Smooth muscle cell (in vitro differentiated cells): Measurements from ENCODE around the gene VGLL4. TPM values are rescaled to one million over a fixed set of nuclear protein-coding genes. Genes with fewer than 3 reads are reported as not detected.

ENCODE experiments used
- DNase-seq: peaks from one replicate; lab custom pipeline; 2025; ENCODE audit not compliant: unreplicated experiment; lab: John Stamatoyannopoulos, UW
- H2AFZ ChIP-seq: fragments of 200-600 bp; sonication (generic); 2 replicates; pipeline ENCODE4 v1.6.0; 2016; ENCODE audit warnings: antibody characterized with exemption, low read depth, mild to moderate bottlenecking
- H3F3A ChIP-seq: fragments of 200-600 bp; sonication (generic); 2 replicates; pipeline ENCODE4 v1.6.0; 2017; ENCODE audit warnings: antibody characterized with exemption, low read depth
- H3K27ac ChIP-seq: fragments of 200-600 bp; sonication (generic); 2 replicates; pipeline ENCODE4 v1.5.1; 2016; ENCODE audit warnings: low read depth, mild to moderate bottlenecking
- H3K27me3 ChIP-seq: fragments of 200-600 bp; sonication (generic); 2 replicates; pipeline ENCODE4 v1.6.1; 2016; ENCODE audit warnings: low read depth, mild to moderate bottlenecking
- H3K36me3 ChIP-seq: fragments of 200-600 bp; sonication (generic); 2 replicates; pipeline ENCODE4 v1.5.1; 2016; ENCODE audit warnings: low read depth
- H3K4me1 ChIP-seq: fragments of 200-600 bp; sonication (generic); 2 replicates; pipeline ENCODE4 v1.5.1; 2016; ENCODE audit warnings: low read depth
- H3K4me2 ChIP-seq: fragments of 200-600 bp; sonication (generic); 2 replicates; pipeline ENCODE4 v1.6.0; 2016; ENCODE audit warnings: mild to moderate bottlenecking
- H3K4me3 ChIP-seq: fragments of 200-600 bp; sonication (generic); 2 replicates; pipeline ENCODE4 v1.5.1; 2016; ENCODE audit warnings: mild to moderate bottlenecking
- H3K79me2 ChIP-seq: fragments of 200-600 bp; sonication (generic); 2 replicates; pipeline ENCODE4 v1.6.0; 2016; ENCODE audit warnings: low read depth, mild to moderate bottlenecking
- H3K9ac ChIP-seq: fragments of 200-600 bp; sonication (generic); 2 replicates; pipeline ENCODE4 v1.6.0; 2016; ENCODE audit warnings: low read depth
- H3K9me3 ChIP-seq: fragments of 200-600 bp; sonication (generic); replicated peaks from 2 replicates; pipeline ENCODE4 v1.5.1; 2016; ENCODE audit warnings: low read depth
- H4K20me1 ChIP-seq: fragments of 200-600 bp; sonication (generic); 2 replicates; pipeline ENCODE4 v1.6.0; 2016; ENCODE audit warnings: low read depth
- WGBS: methylation state at CpG from one replicate; pipeline ENCODE4 v1.1.7; 2016; ENCODE audit warnings: low lambda C conversion rate; 5-methylcytosine and 5-hydroxymethylcytosine counted together
- polyA plus RNA-seq: library from polyadenylated mRNA; unstranded; fragments of >200 nt; fragmentation: Nextera tagmentation; extraction: Ambion mirVana; gene quantifications from 2 replicates; pipeline ENCODE4 v1.2.1, GENCODE V29; 2016
- total RNA-seq: library from RNA; depleted of rRNA; stranded (reverse); fragments of >200 nt; gene quantifications from 2 replicates; pipeline ENCODE4 v1.2.3, GENCODE V29; 2014
- TF ChIP-seq, protein P1 (sequence below): fragments of 200-600 bp; sonication (generic); IDR thresholded peaks from 2 replicates; pipeline ENCODE4 v1.5.1; 2017; ENCODE audit warnings: borderline replicate concordance, mild to moderate bottlenecking, antibody characterized with exemption; ENCODE audit not compliant: insufficient read depth, poor library complexity, severe bottlenecking

Gene VGLL4
- total and polyA plus RNA-seq, 2 experiments from 2014 or later: 72.0 to 109 TPM

DNA sequence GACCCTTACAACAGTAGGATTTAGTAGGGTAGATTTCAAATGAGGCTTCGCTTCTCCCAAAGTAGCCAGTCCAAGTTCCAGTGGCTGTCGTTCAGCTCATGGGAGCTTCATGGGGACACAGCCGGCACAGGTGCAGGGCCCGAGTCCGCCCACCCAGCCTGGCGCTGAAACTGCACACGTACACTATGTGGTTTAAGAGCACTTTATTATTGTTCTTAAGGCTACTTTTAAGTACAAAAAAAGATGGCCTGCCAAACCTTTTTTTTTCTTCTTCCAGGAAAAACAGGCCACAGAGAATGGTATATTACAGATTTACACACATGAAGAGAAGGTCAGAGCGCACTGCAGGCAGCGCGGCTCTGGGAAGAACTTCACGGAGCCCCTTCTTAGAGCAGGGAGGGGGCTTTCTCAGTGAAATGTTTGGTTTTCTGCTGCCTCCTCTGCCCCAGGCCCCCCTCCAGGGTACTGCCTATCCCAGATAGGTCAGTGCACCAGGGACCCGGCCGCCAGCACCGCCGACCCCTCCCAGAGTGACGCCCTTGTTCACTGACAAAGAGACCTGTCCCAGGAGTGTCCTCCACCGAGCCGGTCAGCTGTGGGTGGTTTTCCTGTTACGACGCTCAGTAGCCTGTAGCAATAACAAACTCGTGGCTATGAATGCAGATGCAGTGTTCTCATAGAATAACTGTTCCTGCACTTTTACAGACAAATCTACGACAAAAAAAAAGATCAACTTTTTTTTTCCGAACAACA lies 87.7 kb downstream of the VGLL4 start:
- H3K27me3 ChIP-seq: no peaks in the 10 kb centered on the region
- H3K36me3 ChIP-seq: no peaks in the 10 kb centered on the region
- no peak for DNase-seq
- H3K79me2 ChIP-seq: peaks cover 47% of the 10 kb centered on the region
- H3K4me2 ChIP-seq: no peak overlapping the region
- H3K9ac ChIP-seq: no peak overlapping the region
- peaks cover 64% of the 10 kb centered on the region for H4K20me1 ChIP-seq
- no peak overlapping the region for H2AFZ ChIP-seq
- H3K4me3 ChIP-seq: no peak overlapping the region
- 97% methylated on average over 23 of the region's 23 CpGs for WGBS
- H3K27ac ChIP-seq: peak overlapping the region; percentile 92
- H3K9me3 ChIP-seq: no peaks in the 10 kb centered on the region
- peaks cover 53% of the 10 kb centered on the region for H3F3A ChIP-seq
- peaks cover 15% of the 10 kb centered on the region for H3K4me1 ChIP-seq
- TF ChIP-seq, protein P1, sequence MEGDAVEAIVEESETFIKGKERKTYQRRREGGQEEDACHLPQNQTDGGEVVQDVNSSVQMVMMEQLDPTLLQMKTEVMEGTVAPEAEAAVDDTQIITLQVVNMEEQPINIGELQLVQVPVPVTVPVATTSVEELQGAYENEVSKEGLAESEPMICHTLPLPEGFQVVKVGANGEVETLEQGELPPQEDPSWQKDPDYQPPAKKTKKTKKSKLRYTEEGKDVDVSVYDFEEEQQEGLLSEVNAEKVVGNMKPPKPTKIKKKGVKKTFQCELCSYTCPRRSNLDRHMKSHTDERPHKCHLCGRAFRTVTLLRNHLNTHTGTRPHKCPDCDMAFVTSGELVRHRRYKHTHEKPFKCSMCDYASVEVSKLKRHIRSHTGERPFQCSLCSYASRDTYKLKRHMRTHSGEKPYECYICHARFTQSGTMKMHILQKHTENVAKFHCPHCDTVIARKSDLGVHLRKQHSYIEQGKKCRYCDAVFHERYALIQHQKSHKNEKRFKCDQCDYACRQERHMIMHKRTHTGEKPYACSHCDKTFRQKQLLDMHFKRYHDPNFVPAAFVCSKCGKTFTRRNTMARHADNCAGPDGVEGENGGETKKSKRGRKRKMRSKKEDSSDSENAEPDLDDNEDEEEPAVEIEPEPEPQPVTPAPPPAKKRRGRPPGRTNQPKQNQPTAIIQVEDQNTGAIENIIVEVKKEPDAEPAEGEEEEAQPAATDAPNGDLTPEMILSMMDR: no peak

DNA sequence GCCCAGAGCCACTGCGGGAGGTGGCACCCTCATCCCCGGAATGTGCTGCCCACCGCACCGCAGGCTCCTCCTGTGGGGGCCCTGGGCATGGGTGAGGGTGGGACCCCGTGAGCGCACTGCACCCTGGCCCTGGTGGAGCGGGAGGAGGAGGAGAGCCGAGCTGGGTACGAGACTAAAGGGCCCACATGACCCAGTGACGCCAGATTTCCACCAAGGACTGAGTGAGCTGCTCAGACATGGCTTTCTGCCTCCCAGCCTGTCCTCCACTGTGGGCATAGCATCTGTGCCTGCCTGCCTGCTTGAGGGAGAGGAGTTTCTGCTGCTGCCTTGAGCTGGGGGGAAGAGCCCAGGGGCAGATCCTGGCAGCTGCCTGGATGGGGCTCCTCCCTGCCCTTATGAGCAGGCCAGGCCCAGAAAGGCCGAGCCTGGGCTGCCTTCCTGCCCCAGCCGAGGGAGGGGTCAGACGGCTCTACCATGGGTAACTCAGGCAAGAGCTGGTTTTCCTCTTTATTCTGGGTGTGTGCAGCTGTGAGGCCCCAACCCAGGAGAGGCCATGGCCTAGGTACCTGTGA lies 88.4 kb downstream of the VGLL4 start:
- Histone ChIP-seq H2AFZ (no peak overlapping the region), H3K9me3 (no peaks in the 10 kb centered on the region), H3K27me3 (no peaks in the 10 kb centered on the region), H3K4me1 (peaks cover 13% of the 10 kb centered on the region), H3K27ac (peak overlapping the region; percentile 92), H3F3A (peaks cover 54% of the 10 kb centered on the region), H3K9ac (no peak overlapping the region), H3K36me3 (no peaks in the 10 kb centered on the region), H3K79me2 (peaks cover 45% of the 10 kb centered on the region), H3K4me3 (no peak overlapping the region), H4K20me1 (peaks cover 56% of the 10 kb centered on the region), H3K4me2 (no peak overlapping the region)
- WGBS: 95% methylated on average over 13 of the region's 13 CpGs
- no peak for DNase-seq
- TF ChIP-seq, protein P1: no peak

DNA sequence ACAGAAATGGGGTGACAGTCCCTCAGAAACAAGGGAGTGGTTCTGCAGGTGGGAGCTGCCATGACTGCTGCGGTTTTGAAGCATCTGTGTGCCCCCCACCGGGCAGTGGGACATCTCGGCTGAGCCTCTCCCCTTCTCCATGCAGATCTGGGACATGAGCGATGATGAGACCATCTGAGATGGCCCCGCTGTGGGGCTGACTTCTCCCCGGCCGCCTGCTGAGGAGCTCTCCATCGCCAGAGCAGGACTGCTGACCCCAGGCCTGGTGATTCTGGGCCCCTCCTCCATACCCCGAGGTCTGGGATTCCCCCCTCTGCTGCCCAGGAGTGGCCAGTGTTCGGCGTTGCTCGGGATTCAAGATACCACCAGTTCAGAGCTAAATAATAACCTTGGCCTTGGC lies 89.0 kb downstream of the VGLL4 start:
- no peak overlapping the region for H3K4me2 ChIP-seq
- no peak overlapping the region for H3K9ac ChIP-seq
- H2AFZ ChIP-seq: no peak overlapping the region
- no peaks in the 10 kb centered on the region for H3K36me3 ChIP-seq
- TF ChIP-seq, protein P1: no peak
- H3K27ac ChIP-seq: no peak overlapping the region
- H4K20me1 ChIP-seq: peaks cover 50% of the 10 kb centered on the region
- peaks cover 13% of the 10 kb centered on the region for H3K4me1 ChIP-seq
- H3K27me3 ChIP-seq: no peaks in the 10 kb centered on the region
- no peaks in the 10 kb centered on the region for H3K9me3 ChIP-seq
- peaks cover 38% of the 10 kb centered on the region for H3K79me2 ChIP-seq
- H3K4me3 ChIP-seq: no peak overlapping the region
- WGBS: 97% methylated on average over 12 of the region's 12 CpGs
- peaks cover 51% of the 10 kb centered on the region for H3F3A ChIP-seq
- DNase-seq: no peak
